ENCODE results near the gene CACNB1.

The CACNB1 gene

DNA sequence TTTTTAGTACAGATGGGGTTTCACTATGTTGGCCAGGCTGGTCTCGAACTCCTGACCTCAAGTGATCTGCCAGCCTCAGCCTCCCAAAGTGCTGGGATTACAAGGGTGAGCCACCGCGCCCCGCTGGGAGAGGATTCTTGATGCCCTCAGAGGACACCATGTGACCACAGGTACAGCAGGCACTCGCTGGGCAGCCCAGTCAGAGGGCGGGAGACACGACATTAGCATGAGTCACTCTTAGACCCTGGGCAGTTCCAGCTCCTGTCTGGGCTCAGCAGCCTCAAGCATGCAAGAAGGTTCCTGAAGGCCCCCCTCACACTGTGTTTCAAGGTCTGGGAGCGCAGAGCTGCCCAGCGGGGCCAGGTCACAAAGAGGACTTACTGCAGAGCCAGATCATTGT lies 16.4 kb upstream of the CACNB1 start:
- Histone ChIP-seq H3K9ac (ENCODE audit: low read depth in 1 of 2, low read length in 2 of 2) (no peak overlapping the region), H3K4me3 (ENCODE audit: low read depth in 1 of 2, low read length in 2 of 2) (no peak overlapping the region), H3K27ac (ENCODE audit: low read depth, low read length) (no peak overlapping the region), H3K4me1 (ENCODE audit: control insufficient read depth in 1 of 2, insufficient read depth in 2 of 2, low read length in 2 of 2) (peaks cover 13 to 14% of the 10 kb centered on the region in 2 donors), H3K36me3 (ENCODE audit: control insufficient read depth in 1 of 2, insufficient read depth in 2 of 2, low read length in 2 of 2) (no peaks in the 10 kb centered on the region), H3K9me3 (ENCODE audit: control insufficient read depth in 1 of 2, low read length in 2 of 2) (no peaks in the 10 kb centered on the region), H3K27me3 (ENCODE audit: control insufficient read depth in 1 of 2, insufficient read depth in 2 of 2, low read length in 2 of 2) (peaks cover 22% of the 10 kb centered on the region in 2 donors)

- H3K4me3 ChIP-seq (ENCODE audit: low read depth in 1 of 2, low read length in 2 of 2), result no peak overlapping the region
- H3K9me3 ChIP-seq (ENCODE audit: control insufficient read depth in 1 of 2, low read length in 2 of 2), result no peaks in the 10 kb centered on the region
- H3K27me3 ChIP-seq (ENCODE audit: control insufficient read depth in 1 of 2, insufficient read depth in 2 of 2, low read length in 2 of 2), result peaks cover 19 to 22% of the 10 kb centered on the region in 2 donors
- peaks cover 16% of the 10 kb centered on the region in 2 donors for H3K4me1 ChIP-seq (ENCODE audit: control insufficient read depth in 1 of 2, insufficient read depth in 2 of 2, low read length in 2 of 2)
- no peaks in the 10 kb centered on the region for H3K36me3 ChIP-seq (ENCODE audit: control insufficient read depth in 1 of 2, insufficient read depth in 2 of 2, low read length in 2 of 2)
- H3K27ac ChIP-seq (ENCODE audit: low read depth, low read length), result no peak overlapping the region
- no peak overlapping the region for H3K9ac ChIP-seq (ENCODE audit: low read depth in 1 of 2, low read length in 2 of 2)
These were observed 15.5 kb upstream of the CACNB1 start for GRCh38 chr17:39212841-39213480.

- H3K9ac ChIP-seq (ENCODE audit: low read depth in 1 of 2, low read length in 2 of 2), result no peak overlapping the region
- peaks cover 16% of the 10 kb centered on the region in 2 donors for H3K4me1 ChIP-seq (ENCODE audit: control insufficient read depth in 1 of 2, insufficient read depth in 2 of 2, low read length in 2 of 2)
- no peak overlapping the region for H3K27ac ChIP-seq (ENCODE audit: low read depth, low read length)
- no peak overlapping the region for H3K4me3 ChIP-seq (ENCODE audit: low read depth in 1 of 2, low read length in 2 of 2)
- H3K36me3 ChIP-seq (ENCODE audit: control insufficient read depth in 1 of 2, insufficient read depth in 2 of 2, low read length in 2 of 2), result no peaks in the 10 kb centered on the region
- H3K9me3 ChIP-seq (ENCODE audit: control insufficient read depth in 1 of 2, low read length in 2 of 2), result no peaks in the 10 kb centered on the region
- H3K27me3 ChIP-seq (ENCODE audit: control insufficient read depth in 1 of 2, insufficient read depth in 2 of 2, low read length in 2 of 2), result peaks cover 17 to 22% of the 10 kb centered on the region in 2 donors
These were observed 14.8 kb upstream of the CACNB1 start for GRCh38 chr17:39212195-39212810.

- Histone ChIP-seq H3K4me1 (ENCODE audit: control insufficient read depth in 1 of 2, insufficient read depth in 2 of 2, low read length in 2 of 2) (peaks cover 16% of the 10 kb centered on the region in 2 donors), H3K36me3 (ENCODE audit: control insufficient read depth in 1 of 2, insufficient read depth in 2 of 2, low read length in 2 of 2) (peaks cover 0 to 2% of the 10 kb centered on the region in 2 donors), H3K27ac (ENCODE audit: low read depth, low read length) (no peak overlapping the region), H3K4me3 (ENCODE audit: low read depth in 1 of 2, low read length in 2 of 2) (peak overlapping the region; percentile 0 to 45), H3K9me3 (ENCODE audit: control insufficient read depth in 1 of 2, low read length in 2 of 2) (no peaks in the 10 kb centered on the region), H3K9ac (ENCODE audit: low read depth in 1 of 2, low read length in 2 of 2) (no peak overlapping the region), H3K27me3 (ENCODE audit: control insufficient read depth in 1 of 2, insufficient read depth in 2 of 2, low read length in 2 of 2) (peaks cover 13 to 16% of the 10 kb centered on the region in 2 donors)
These were observed 12.6 kb upstream of the CACNB1 start for GRCh38 chr17:39210093-39210434.

GRCh38 chr17:39209317-39210092 lies 12.0 kb upstream of the CACNB1 start:
- H3K9me3 ChIP-seq (ENCODE audit: control insufficient read depth in 1 of 2, low read length in 2 of 2), result no peaks in the 10 kb centered on the region
- H3K4me3 ChIP-seq (ENCODE audit: low read depth in 1 of 2, low read length in 2 of 2), result peak overlapping the region; percentile 0 to 45
- H3K9ac ChIP-seq (ENCODE audit: low read depth in 1 of 2, low read length in 2 of 2), result no peak overlapping the region
- H3K27me3 ChIP-seq (ENCODE audit: control insufficient read depth in 1 of 2, insufficient read depth in 2 of 2, low read length in 2 of 2), result peaks cover 13 to 16% of the 10 kb centered on the region in 2 donors
- peaks cover 16% of the 10 kb centered on the region in 2 donors for H3K4me1 ChIP-seq (ENCODE audit: control insufficient read depth in 1 of 2, insufficient read depth in 2 of 2, low read length in 2 of 2)
- peaks cover 0 to 8% of the 10 kb centered on the region in 2 donors for H3K36me3 ChIP-seq (ENCODE audit: control insufficient read depth in 1 of 2, insufficient read depth in 2 of 2, low read length in 2 of 2)
- H3K27ac ChIP-seq (ENCODE audit: low read depth, low read length), result no peak overlapping the region

- no peaks in the 10 kb centered on the region for H3K9me3 ChIP-seq (ENCODE audit: control insufficient read depth in 1 of 2, low read length in 2 of 2)
- H3K9ac ChIP-seq (ENCODE audit: low read depth in 1 of 2, low read length in 2 of 2), result no peak overlapping the region
- H3K36me3 ChIP-seq (ENCODE audit: control insufficient read depth in 1 of 2, insufficient read depth in 2 of 2, low read length in 2 of 2), result peaks cover 6 to 14% of the 10 kb centered on the region in 2 donors
- no peak overlapping the region for H3K27ac ChIP-seq (ENCODE audit: low read depth, low read length)
- peaks cover 16% of the 10 kb centered on the region in 2 donors for H3K4me1 ChIP-seq (ENCODE audit: control insufficient read depth in 1 of 2, insufficient read depth in 2 of 2, low read length in 2 of 2)
- peaks cover 13 to 16% of the 10 kb centered on the region in 2 donors for H3K27me3 ChIP-seq (ENCODE audit: control insufficient read depth in 1 of 2, insufficient read depth in 2 of 2, low read length in 2 of 2)
- no peak overlapping the region for H3K4me3 ChIP-seq (ENCODE audit: low read depth in 1 of 2, low read length in 2 of 2)
These were observed 11.4 kb upstream of the CACNB1 start for GRCh38 chr17:39208893-39209292.

DNA sequence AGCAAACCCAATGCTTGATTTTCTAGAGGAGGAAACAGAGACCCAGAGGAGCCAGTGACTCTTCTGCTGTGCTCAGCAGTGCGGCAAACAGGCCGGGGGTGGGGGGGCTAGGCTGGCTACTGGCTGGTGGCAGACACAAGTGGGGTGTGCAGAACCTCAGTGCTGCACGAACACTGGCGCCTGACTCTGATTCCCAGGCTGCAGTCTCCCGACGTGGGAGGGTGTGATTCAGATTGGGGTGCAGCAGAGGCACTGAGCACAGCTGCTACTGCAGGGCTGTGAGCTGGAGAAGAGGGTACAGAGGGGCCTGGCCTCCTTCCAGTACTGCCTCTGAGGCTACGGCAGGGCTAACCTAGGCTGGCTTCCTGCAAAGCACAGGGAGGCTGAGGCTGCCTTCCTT lies 10.7 kb upstream of the CACNB1 start:
- Histone ChIP-seq H3K9ac (ENCODE audit: low read depth in 1 of 2, low read length in 2 of 2) (no peak overlapping the region), H3K27ac (ENCODE audit: low read depth, low read length) (no peak overlapping the region), H3K36me3 (ENCODE audit: control insufficient read depth in 1 of 2, insufficient read depth in 2 of 2, low read length in 2 of 2) (peaks cover 10 to 22% of the 10 kb centered on the region in 2 donors), H3K4me1 (ENCODE audit: control insufficient read depth in 1 of 2, insufficient read depth in 2 of 2, low read length in 2 of 2) (peaks cover 16% of the 10 kb centered on the region in 2 donors), H3K27me3 (ENCODE audit: control insufficient read depth in 1 of 2, insufficient read depth in 2 of 2, low read length in 2 of 2) (peaks cover 13 to 16% of the 10 kb centered on the region in 2 donors), H3K4me3 (ENCODE audit: low read depth in 1 of 2, low read length in 2 of 2) (no peak overlapping the region), H3K9me3 (ENCODE audit: control insufficient read depth in 1 of 2, low read length in 2 of 2) (no peaks in the 10 kb centered on the region)

- Histone ChIP-seq H3K4me1 (ENCODE audit: control insufficient read depth in 1 of 2, insufficient read depth in 2 of 2, low read length in 2 of 2) (peaks cover 17 to 33% of the 10 kb centered on the region in 2 donors), H3K9ac (ENCODE audit: low read depth in 1 of 2, low read length in 2 of 2) (no peak overlapping the region), H3K9me3 (ENCODE audit: control insufficient read depth in 1 of 2, low read length in 2 of 2) (no peaks in the 10 kb centered on the region), H3K36me3 (ENCODE audit: control insufficient read depth in 1 of 2, insufficient read depth in 2 of 2, low read length in 2 of 2) (peaks cover 22 to 40% of the 10 kb centered on the region in 2 donors), H3K27me3 (ENCODE audit: control insufficient read depth in 1 of 2, insufficient read depth in 2 of 2, low read length in 2 of 2) (peaks cover 4 to 6% of the 10 kb centered on the region in 2 donors), H3K4me3 (ENCODE audit: low read depth in 1 of 2, low read length in 2 of 2) (no peak overlapping the region), H3K27ac (ENCODE audit: low read depth, low read length) (no peak overlapping the region)
These were observed 7.7 kb upstream of the CACNB1 start for GRCh38 chr17:39205112-39205526.

- no peak overlapping the region for H3K27ac ChIP-seq (ENCODE audit: low read depth, low read length)
- H3K36me3 ChIP-seq (ENCODE audit: control insufficient read depth in 1 of 2, insufficient read depth in 2 of 2, low read length in 2 of 2), result peaks cover 22 to 40% of the 10 kb centered on the region in 2 donors
- H3K4me3 ChIP-seq (ENCODE audit: low read depth in 1 of 2, low read length in 2 of 2), result no peak overlapping the region
- peaks cover 13 to 25% of the 10 kb centered on the region in 2 donors for H3K4me1 ChIP-seq (ENCODE audit: control insufficient read depth in 1 of 2, insufficient read depth in 2 of 2, low read length in 2 of 2)
- H3K9ac ChIP-seq (ENCODE audit: low read depth in 1 of 2, low read length in 2 of 2), result no peak overlapping the region
- H3K9me3 ChIP-seq (ENCODE audit: control insufficient read depth in 1 of 2, low read length in 2 of 2), result no peaks in the 10 kb centered on the region
- H3K27me3 ChIP-seq (ENCODE audit: control insufficient read depth in 1 of 2, insufficient read depth in 2 of 2, low read length in 2 of 2), result no peaks in the 10 kb centered on the region
These were observed 6.8 kb upstream of the CACNB1 start for GRCh38 chr17:39204245-39204644.

- no peaks in the 10 kb centered on the region for H3K27me3 ChIP-seq (ENCODE audit: control insufficient read depth in 1 of 2, insufficient read depth in 2 of 2, low read length in 2 of 2)
- H3K4me3 ChIP-seq (ENCODE audit: low read depth in 1 of 2, low read length in 2 of 2), result peak overlapping the region; percentile 81 to 92
- no peak overlapping the region for H3K27ac ChIP-seq (ENCODE audit: low read depth, low read length)
- H3K4me1 ChIP-seq (ENCODE audit: control insufficient read depth in 1 of 2, insufficient read depth in 2 of 2, low read length in 2 of 2), result peaks cover 10 to 33% of the 10 kb centered on the region in 2 donors
- peak overlapping the region; percentile 84 to 95 for H3K9ac ChIP-seq (ENCODE audit: low read depth in 1 of 2, low read length in 2 of 2)
- peaks cover 22 to 40% of the 10 kb centered on the region in 2 donors for H3K36me3 ChIP-seq (ENCODE audit: control insufficient read depth in 1 of 2, insufficient read depth in 2 of 2, low read length in 2 of 2)
- no peaks in the 10 kb centered on the region for H3K9me3 ChIP-seq (ENCODE audit: control insufficient read depth in 1 of 2, low read length in 2 of 2)
These were observed 3.6 kb upstream of the CACNB1 start for GRCh38 chr17:39200957-39201510.

All from duodenal mucosa (tissue), 2 donors.